ENCODE data around the gene PPP1R14D.

Gene PPP1R14D

DNA sequence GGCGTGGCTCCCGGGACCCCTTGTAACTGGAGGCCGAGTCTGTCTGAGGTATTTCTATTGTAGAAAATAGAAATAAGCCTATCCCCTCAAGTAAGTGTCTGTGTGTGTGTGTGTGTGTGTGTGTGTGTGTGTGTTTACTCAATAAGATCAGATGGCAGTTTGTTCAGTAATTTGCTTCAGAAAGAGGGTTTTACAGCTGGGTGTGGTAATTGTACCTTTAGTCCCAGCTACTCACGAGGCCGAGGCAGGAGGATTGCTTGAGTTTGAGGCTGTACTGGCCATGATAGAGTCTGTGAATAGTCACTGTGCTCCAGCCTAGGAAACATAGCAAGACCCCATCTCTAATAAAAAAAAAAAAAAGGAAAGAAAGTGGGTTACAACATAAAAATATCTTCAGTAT is 24.0 kb upstream of the PPP1R14D start:
- no peak for DNase-seq (ENCODE audit: low spot score)

DNA sequence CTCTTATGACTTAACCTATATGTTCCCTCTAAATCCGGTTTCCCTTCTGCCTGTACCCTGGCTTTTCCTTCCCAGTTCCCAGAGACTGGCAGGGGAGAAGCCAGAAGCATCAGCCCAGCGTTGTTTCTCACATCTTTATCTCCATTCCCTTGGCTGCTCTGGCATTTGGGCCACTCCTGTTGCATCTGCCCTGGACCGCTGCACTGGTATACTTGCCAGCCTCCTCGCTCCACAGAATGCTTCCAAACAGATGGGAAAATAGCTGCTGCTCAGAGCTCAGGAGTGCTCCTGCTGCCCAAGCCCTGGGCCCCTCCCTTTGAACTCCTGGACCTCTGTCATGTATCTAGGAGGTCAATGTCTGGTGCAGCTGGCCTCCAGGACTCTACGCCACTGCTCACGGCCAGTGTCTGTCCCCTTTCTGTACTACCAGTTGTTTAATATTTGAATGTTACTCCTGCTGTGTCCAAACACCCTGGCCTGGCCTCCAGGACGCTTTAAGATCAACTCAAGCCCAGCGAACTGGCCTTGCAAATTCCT is 22.1 kb upstream of the PPP1R14D start:
- DNase-seq (ENCODE audit: low spot score): no peak

DNA sequence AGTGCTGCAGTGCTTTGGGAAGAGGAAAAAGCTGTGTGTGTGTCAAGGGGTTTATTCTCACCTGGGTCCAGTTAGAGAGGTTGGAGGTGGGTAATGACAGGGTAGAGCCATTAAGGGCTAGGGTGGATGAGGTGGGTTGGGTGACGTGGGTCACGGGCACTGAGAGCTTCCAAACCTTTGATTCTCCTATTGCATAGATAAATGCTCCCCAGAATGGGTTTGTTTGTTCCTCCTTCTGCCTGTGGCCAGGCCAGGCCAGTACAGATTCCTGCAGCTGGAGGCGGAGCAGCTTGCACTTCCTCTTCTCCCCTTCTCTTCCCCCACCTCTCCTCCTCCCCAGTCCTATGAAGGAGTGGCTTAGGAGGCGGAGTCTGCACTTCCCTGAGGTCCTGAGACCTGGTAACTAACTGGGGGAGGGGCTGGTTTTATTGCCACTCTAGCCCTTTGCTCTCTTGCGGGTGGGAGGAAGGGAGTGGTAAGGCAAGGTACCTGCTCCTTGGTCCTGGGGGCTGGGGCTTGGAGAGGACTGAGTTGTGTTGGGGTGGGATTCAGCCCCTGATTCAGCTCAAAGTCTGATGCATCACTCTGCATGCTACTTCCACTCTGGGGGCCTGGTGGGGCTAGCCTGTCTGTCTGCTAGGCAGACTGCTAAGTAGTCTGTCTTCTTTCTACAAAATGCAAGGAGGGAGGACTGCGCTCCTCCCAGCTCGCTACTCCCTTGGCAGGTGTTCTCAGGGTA is 18.9 kb upstream of the PPP1R14D start:
- peak; percentile 30 for DNase-seq (ENCODE audit: low spot score)

DNA sequence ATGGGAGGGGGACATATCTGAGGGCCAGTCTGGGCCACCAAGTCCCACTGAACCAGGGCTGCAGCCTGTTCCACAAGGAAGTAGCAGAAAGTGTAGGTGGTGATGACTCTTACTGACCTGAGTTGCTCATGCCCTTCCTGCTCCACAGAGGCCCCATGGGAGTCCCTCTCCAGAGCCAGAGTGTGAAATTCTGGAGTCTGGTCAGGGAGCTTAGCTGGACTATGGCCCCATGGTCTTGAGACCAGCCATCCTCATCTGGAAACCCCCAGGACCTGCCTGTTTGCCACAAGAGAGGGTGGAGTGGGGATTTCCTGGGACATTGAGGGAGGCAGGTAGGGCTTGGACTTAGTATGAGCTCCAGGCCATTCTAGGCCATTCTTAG is 18.3 kb upstream of the PPP1R14D start:
- no peak for DNase-seq (ENCODE audit: low spot score)

DNA sequence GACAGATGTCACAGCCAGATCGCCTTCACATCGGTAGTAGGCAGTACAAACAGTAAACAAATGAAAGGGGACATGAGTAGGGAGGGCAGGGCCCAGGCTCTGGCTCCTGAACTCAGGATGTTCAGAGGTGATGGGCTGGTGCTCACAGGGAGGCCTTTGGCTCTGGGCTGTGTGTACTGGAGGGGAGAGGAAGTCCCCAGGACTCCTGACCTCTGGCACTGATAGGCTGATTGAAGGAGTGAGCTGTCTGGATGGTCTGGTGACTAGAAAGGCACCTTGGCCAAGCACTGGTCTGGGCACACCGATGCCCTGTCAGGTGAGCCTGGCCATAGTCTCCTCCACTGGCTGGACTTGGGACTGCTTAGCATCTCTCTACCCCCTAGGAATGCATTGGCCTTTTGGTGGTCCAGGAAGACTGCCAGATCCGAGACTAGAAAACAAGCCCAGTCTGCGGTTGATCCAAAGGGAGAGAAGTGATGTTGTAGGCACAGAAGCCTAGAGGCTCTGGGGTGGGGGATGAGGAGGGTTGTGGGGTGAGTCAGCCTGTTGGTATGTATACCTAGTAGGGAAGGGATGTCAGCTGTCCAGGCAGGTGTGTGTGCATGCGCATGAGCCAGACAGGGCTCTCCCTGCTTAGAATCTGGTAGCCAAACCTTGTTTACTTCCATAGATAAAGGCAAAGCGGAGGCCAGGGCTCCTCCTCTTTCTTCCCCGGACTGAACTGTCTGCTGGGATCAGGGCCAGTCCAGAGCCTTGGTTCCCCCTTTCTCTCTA is 17.2 kb upstream of the PPP1R14D start:
- DNase-seq (ENCODE audit: low spot score): no peak

DNA sequence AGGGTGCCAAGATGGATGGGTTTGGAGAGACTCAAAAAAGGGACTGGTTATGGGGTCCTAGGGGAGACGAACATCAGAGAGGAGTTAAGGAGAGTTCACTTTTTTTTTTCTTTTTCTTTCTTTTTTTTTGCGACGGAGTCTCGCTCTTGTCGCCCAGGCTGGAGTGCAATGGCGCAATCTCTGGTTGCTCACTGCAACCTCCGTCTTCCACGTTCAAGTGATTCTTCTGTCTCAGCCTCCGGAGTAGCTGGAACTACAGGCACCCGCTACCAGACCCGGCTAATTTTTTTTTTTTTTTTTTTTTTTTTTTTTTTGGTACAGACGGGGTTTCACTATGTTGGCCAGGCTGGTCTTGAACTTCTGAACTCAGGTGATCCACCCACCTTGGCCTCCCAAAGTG is 16.5 kb upstream of the PPP1R14D start:
- peak; percentile 17 for DNase-seq (ENCODE audit: low spot score)

DNA sequence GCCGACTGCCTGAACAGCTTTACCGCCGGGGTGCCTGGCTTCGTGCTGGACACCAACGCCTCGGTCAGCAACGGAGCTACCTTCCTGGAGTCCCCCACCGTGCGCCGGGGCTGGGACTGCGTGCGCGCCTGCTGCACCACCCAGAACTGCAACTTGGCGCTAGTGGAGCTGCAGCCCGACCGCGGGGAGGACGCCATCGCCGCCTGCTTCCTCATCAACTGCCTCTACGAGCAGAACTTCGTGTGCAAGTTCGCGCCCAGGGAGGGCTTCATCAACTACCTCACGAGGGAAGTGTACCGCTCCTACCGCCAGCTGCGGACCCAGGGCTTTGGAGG is 16.2 kb upstream of the PPP1R14D start:
- DNase-seq (ENCODE audit: low spot score): peak; percentile 54

DNA sequence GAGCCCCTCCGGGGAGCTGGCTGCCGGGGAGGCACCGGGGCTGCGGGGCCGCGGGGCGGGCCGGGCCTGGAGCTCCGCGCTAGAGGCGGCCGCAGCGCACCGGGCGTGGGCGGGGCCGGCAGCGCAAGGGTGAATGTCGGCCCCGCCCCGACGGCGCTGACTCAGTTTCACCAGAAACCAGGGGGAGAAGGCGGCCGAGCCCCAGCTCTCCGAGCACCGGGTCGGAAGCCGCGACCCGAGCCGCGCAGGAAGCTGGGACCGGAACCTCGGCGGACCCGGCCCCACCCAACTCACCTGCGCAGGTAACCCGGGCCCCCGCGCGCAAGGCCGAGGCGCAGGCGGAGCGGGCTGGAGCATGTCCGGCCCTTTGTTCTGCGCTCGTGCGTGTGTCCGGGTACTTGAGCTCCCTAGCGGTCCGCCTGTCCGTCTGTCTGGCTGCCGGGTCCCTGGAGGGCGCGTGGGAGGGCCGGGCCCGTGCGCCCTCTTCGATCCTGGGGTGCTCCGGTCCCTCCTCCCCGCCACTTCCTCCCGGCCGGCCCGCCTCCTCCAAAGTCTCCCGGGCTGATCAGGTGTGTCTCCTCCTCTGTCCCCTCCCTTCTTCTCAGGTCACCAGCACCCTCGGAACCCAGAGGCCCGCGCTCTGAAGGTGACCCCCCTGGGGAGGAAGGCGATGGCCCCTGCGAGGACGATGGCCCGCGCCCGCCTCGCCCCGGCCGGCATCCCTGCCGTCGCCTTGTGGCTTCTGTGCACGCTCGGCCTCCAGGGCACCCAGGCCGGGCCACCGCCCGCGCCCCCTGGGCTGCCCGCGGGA is 15.6 kb upstream of the PPP1R14D start, which contains the start of gene SPINT1:
TSS of gene SPINT1 (plus strand) at position 164 of the 811 bp plus-strand sequence. CDS start at position 671, 507 bp downstream.
- peak; percentile 75 for DNase-seq (ENCODE audit: low spot score)

DNA sequence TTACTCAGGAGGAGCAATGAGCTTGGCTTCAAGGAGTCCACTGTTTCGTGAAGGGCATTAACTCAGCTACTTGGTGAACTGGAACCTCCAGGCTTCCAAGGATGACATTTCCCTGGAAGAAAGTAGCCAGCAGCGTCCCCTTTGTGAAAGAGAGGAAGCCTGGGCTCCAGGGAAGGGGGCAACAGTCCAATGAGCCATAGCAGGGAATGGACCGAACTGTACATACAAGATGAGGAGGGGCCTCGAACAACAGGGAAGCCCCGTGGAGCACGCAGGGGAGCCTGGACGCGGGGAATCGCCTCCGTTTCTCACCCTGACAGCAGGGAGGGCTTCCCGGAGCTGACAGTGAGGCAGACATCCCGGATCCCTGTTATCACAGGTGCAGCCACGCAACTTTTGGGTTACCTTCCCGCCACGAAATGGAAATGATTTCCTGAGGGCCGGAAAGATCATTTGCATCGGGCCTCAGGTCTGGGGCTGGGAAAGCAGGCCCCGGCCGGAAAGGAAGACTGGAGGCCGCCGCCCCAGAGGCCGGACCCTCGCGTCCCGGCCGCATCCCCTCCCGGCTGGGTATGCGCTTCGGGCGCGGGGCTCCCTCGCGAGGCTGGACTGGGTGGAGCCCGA is 14.9 kb upstream of the PPP1R14D start:
- DNase-seq (ENCODE audit: low spot score): no peak

DNA sequence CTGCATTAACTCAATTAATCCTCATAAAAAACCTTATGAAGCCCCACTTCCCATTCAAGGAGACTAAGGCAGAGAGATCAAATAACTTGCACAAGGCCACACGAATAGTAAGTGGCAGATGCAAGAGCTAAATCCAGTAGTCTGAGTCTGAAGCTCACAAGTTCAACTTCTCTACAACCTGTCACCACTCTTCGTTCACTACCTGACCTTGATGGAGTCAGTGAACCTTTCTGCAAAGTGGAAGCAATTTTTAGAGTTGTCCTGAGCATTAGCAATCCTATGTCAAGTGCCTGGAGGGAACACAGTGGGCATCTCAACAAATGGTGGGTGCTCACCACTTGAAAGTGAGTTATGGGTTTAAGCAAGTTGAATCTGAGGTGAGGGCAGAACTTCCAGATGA is 13.2 kb upstream of the PPP1R14D start:
- no peak for DNase-seq (ENCODE audit: low spot score)

DNA sequence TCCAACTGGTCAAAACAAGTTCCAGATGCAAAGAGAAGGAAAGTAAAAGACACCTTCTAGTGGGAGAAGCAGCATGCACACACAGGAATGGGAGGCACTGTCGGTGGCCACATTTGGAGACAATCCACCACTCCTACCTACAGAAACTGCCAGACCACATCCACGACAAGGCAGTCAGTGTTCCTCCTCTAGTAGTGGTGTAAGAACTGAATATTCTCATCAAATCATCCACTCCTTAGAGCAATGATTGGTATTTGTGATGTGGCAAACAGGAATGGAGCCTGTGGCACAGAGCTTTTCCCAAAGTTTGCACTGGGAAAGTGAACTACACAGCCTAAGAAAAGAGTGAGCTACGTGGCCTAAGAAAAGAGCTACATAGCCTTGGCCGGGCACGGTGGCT is 10.2 kb upstream of the PPP1R14D start:
- no peak for DNase-seq (ENCODE audit: low spot score)

DNA sequence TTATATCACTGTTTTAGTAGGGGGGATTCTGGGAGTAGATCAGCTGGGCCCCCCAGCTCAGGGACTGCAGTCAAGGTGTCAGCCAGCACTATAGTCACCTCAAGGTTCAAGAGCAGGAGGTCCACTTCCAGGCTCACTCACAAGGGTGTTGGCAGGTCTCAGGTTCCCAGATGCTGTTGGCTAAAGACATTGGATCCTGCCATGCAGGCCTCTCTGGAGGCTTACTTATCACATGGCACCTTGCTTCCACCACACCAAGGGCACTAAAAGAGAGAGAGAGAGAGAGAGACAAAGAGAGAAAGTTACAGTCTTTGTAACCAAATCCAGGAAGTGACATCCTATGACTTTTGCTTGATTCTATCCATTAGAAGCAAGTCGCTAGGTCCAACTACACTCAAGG is 7.5 kb upstream of the PPP1R14D start:
- DNase-seq (ENCODE audit: low spot score): no peak

DNA sequence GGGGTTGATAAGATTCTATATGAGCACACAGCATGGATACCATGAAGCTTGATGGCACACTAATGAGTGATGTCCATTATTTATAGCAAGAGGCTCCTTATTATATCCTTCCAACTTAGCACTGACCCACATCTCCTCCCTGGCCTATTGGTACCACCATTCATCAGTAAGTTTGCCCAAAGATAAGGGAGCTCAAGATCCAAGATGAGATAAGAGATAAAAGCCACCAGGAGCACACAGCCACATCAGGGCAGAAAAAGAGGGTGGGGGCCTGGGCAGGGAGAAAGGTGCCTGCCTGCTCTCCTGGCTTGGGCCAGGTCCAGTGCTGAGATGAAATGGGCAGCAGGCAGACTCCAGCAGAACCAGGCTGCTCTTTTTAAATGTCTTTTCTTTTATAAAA is 4.4 kb upstream of the PPP1R14D start:
- no peak for DNase-seq (ENCODE audit: low spot score)

DNA sequence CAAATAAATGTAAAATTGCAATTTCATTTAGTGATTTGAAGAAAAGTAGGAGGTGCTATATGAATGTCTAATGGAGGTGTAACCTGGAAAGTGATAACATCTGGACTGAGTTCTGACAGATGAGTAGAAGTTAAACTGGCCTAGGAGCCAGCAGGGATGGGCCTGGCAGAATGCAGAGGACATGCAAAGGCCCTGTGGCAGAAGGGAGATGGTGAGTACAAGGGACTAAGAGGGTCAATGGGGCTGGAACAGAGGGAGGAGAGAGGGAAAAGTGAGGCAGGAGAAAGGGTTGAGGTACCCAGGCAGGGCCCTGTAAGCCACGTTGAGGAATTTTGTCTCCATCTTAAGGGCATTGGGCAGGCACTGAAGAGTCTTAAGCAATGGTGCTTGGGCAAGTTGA is 3.4 kb upstream of the PPP1R14D start:
- DNase-seq (ENCODE audit: low spot score): no peak

DNA sequence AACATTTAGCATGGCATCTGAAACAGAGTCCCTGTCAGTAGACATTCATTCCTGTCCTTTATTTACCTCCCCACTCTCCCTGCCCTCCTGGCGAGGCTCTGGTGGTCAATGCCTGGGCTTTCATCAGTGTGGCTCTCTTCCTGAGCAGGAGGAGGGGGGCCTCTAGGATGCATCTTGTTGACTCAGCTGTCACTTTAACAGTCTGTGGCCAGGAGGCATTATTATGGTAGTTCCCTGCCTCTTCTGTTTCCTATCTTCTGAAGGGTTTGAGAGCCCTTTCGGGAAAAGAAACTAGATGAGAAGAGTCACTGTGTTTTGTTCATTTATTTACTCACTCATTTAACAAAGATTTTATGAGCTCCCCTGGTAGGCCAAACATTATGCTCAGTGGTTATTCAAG is 2.4 kb upstream of the PPP1R14D start:
- DNase-seq (ENCODE audit: low spot score): no peak

DNA sequence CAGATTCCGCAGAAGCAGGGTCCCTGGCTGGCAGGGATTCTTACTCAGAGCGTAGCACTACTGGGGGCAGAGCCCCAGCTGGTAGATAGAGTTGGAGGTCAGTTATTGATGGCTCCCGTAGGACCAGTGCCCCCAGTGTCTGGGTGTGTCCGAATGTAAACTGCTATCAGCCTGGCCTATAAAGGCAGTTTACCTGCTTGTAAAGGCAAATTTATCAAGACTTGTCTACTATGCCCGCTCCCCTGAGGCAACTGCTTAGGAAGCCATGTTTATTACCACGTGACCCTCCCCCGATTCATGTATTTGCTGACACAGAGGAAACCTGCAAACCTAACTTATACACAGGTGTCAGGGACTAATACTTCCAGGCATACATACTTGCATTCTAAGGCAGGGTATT is 607 bp upstream of the PPP1R14D start:
- DNase-seq (ENCODE audit: low spot score): no peak

DNA sequence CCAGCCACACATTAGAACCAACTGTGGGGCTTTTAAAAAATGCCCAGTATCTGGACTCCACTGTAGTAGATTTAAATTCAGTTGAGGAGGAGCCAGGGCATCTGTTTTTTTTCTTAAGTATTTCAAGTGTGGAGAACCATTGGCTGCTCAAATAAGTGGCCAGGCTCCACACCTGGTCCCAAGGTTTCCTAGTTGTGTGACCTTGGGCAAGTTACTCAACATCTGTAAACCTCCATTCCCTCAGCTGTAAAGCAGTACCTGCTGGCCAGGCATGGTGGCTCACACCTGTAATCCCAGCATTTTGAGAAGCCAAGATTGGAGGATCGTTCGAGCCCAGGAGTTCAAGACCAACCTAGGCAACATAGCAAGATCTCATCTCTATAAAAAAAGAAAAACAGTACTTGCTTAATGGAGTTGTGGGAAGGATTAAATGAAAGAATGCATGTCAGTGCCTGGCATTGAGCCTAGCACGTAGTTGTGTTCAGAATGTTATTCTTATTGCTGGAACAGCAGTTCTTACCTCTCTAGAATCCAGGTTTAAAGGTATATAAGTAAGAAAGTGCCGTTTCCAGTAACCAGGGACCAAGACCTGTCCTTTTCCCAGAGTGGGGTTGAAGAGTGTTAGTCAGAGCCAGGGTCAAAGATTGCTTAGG is 2.0 kb downstream of the PPP1R14D start:
- no peak for DNase-seq (ENCODE audit: low spot score)

DNA sequence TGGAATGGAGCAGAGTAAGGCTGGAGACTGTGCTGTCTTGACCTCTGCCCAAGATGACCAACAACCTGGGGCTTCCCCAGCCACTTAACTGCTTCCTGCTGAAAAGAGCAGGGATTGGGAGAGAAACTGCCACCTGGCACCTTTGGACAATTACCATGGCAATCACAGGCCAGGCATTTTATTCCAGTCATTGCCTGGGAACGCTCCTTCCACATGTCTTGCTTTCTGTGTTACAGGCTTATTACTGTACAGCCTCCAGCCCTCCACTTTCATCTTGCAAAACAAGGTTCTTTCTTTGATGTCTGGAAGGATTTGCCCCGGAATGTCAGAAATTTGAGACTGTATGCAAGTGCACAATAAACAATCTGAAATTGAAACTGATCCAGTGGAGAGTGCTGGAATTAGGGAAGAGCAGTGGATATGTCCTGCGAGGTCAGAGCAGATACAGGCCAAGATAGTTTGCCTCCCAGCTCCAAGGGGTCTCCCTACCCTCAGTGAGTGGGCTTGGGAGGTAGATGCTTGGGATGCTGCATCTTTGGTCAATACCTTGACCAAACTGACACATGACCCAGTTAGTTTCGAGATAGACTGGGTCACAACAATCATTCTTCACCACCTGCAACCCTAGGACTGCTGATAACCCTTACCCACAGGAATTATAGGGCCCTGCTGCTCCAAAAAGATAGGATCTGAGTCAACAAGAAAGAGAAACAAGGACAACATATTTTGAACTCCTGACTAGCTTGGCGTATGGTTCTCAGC is 2.7 kb downstream of the PPP1R14D start:
- DNase-seq (ENCODE audit: low spot score): no peak

DNA sequence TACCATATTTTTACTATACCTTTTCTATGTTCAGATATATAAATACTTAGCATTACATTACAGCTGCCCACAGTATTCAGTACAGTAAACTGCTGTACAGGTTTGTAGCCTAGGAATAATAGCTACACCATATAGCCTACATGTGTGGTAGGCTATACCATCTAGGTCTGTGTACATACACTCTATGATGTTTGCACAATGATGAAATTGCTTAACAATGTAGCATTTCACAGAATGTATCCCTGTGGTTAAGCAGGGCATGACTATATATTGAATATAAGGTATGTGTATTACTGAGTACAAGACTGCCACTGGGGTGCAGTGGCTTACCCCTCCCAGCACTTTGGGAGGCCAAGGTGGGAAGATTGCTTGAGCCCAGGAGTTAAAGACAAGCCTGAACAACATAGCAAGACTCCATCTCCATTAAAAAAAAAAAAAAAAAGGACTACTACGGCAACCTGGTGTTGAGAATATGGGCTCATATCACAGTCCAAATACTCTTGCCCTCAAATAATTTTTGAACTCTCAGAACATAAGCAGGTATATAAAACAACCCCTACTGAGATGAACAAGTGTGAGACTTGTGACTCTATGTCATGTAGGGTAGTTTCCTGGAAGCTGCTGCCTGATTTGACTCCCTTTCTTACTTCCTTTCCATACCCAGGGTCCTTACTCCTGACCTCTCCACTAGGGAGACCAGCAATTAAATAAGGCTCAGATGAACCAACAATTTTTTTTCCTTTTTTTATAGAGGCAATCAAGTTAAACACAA is 4.8 kb downstream of the PPP1R14D start:
- peak; percentile 20 for DNase-seq (ENCODE audit: low spot score)

DNA sequence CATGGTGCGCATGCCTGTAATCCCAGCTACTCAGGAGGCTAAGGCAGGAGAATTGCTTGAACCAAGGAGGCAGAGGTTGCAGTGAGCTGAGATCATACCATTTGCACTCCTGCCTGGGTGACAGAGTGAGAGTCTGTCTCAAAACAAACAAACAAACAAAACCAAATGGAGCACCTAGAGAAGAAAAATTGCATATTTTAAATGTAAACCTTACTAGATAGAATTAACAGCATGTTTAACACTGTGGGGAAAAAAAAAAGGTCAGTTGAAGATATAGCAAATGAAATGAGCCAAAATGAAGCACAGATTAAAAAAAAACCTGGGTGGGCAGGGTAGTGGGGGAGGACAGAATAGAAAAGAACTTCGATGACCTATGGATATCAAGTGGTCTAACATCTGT is 7.3 kb downstream of the PPP1R14D start:
- DNase-seq (ENCODE audit: low spot score): no peak

All from RKO (cell line).